Measurements from ENCODE around the gene RBM19.

The RBM19 gene

GRCh38 chr12:113867258-113867657 lies 98.9 kb downstream of the RBM19 start:
- no peak overlapping the region for H3K27ac ChIP-seq
- TF ChIP-seq CTCF (conservative IDR thresholded peaks at IDR 0.05) = peak; percentile 67

- TF ChIP-seq CTCF (conservative IDR thresholded peaks at IDR 0.05) = no peak
- no peak overlapping the region for H3K27ac ChIP-seq
Measured at GRCh38 chr12:113866496-113866895, 99.6 kb downstream of the RBM19 start.

- H3K27ac ChIP-seq = no peak overlapping the region
- TF ChIP-seq CTCF (conservative IDR thresholded peaks at IDR 0.05) = no peak
Measured at GRCh38 chr12:113863455-113863845, 102.7 kb downstream of the RBM19 start.

- no peak overlapping the region for H3K27ac ChIP-seq
- TF ChIP-seq CTCF (conservative IDR thresholded peaks at IDR 0.05) = no peak
Measured at GRCh38 chr12:113862590-113863454, 103.3 kb downstream of the RBM19 start.

- H3K27ac ChIP-seq = no peak overlapping the region
- no peak for TF ChIP-seq CTCF (conservative IDR thresholded peaks at IDR 0.05)
Measured at GRCh38 chr12:113861708-113862312, 104.3 kb downstream of the RBM19 start.

- TF ChIP-seq CTCF (conservative IDR thresholded peaks at IDR 0.05) = no peak
- H3K27ac ChIP-seq = no peak overlapping the region
Measured at GRCh38 chr12:113860950-113861349, 105.2 kb downstream of the RBM19 start.

GRCh38 chr12:113860059-113860820 lies 105.9 kb downstream of the RBM19 start:
- TF ChIP-seq CTCF (conservative IDR thresholded peaks at IDR 0.05) = peak; percentile 25; the same call in 1 of the 2 replicates

More at GRCh38 chr12:113860059-113860820, 105.9 kb downstream of the RBM19 start:
- no peak overlapping the region for H3K27ac ChIP-seq

Measured in VCaP (cell line).